IPS DF 4.7 (cell line): Measurements from ENCODE around the gene KXD1.
"Not testable (repeated sequence)": the region's sequence is repeated elsewhere in the genome, so short reads cannot be mapped to it uniquely, and the experiment has no call there.

ENCODE experiments used
- DNase-seq: peaks from one replicate; pipeline ENCODE4 v3.0.0-alpha.2; 2013; ENCODE audit warnings: low spot score; ENCODE audit errors: extremely low read depth

The KXD1 gene

DNA sequence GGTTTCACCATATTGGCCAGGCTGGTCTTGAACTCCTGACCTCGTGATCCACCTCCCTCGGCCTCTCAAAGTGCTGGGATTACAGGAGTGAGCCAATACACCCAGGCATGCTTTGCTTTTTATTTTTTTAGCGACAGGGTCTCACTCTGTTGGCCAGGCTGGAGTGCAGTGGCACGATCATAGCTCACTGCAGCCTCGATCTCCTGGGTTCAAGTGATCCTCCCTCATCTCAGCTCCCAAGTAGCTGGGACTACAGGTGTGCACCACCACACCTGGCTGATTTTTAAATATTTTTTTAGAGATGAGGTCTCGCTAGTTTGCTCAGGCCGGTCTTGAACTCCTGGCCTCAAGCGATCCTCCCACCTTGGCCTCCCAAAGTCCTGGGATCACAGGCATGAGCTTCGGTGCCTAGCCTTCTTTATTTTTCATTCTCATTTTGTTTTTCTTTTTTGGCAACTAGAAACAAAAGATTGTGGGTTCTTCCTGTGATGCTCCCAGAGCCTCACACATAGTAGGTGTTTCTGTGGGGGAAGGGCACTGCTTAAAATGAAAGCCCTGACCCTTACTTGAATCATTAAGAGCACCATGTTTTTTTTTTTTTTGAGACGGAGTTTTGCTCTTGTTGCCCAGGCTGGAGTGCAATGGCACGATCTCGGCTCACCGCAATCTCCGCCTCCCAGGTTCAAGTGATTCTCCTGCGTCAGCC, 43.2 kb downstream of the KXD1 start:
- not testable (repeated sequence) for DNase-seq

DNA sequence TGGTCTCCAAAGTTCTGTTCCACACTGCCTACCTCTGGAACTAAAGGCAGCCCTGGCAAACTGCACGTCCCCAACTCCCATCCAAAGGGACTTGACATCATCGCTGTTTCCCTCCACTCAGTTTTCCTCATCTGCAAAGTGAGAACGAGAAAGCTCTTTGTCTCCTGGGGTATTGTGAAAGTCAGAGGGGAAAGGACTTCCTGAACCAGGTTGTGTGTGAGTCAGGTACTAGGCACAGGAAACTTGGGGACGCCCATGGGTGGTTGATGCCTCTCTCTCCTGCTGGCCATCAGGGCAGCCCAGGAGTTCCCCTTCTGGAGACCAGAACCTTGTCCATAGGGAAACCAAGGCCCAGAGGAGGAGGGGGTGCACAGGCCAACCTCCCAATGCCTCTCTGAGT, 44.2 kb downstream of the KXD1 start:
- no peak for DNase-seq

DNA sequence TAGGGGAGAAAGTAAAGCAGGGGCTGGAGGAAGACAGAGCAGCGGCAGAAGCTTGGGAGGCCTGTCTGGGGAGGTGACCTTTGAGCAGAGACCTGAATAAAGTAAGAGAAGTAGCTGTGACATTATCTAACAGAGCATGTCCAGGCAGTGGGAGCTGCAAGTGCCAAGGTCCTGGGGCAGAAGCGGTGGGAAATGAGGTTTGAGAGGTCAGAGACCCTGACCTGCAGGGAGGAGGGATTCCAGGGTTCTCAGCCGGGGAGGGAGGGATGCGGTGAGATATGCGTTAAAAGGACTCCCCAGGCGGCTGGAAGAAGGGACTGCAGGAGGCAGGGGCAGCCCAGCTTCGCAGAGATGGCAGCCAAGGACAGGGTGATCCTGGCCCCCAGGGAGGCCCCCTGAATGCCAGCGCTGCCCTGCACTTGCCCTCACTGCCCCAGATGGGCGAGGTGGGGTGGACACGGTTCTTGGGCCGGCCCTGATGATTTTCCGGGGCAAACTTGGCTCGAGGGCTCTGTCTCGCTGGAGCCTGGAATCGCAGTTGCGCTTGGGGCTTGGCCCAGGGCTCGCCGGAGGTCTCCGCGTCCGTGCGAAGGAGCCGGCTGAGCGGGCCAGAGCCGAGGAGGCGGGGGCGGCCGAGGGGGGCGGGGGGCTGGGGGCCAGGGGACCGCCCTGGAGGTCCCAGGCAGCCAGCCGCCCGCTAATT, 45.7 kb downstream of the KXD1 start:
- no peak for DNase-seq

DNA sequence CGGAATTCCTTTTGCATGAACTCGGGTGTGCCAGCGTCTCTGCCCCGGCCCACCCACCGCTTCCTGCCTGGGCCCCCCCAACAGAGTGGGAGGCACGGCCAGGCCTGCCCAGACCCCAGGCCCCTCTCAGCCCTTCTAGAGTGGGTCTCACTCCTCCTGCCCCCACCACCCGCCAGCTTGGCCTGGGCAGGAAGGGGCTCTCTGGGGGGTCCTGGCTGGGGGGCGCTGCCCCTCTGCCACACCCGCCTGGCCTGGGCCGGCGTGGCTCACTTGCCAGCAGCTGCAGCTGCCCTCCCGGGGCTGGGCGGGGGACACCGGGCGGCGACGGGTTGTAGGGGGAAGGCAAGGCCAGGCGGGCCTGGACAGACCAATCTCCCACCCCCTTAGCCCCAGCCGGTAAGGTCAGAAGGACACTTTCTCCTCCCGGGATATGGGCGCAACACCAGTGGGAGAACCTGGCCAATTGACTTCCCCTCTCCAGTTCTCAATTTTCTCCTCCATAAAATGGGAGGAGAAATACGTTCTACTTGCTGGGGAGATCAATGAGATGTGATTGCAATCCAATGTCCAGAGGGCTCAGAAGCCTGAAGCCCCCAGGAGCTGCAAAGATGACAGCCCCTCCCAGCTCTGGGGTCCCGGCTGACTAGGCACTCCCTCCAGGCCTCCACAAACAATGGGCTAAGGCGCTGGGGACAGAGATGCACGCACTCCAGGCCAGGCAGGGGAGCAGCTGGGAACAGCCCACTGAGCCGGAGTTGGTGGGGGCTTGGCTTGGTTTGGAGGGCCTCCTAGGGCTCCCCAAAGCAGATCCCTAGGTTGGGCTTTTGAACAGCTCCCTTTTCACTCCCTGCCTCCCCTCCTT, 46.5 kb downstream of the KXD1 start:
- DNase-seq = no peak

DNA sequence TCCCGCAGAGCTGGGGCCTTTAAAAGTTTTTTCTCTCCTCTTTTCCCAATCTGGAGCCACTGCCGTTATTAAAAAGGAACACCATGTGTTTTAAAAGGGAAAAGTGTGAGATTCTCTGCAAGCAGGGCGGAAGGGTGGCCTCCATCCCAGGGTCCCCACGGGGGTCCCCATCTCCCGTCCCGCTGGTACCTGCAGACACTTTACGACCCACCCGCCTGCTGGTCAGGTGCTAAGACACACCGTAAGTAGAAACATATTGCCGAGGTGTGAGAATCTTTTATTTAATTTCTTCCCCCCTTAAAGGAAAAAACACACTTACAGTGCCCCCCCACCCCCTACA, 47.1 kb downstream of the KXD1 start:
- no peak for DNase-seq

DNA sequence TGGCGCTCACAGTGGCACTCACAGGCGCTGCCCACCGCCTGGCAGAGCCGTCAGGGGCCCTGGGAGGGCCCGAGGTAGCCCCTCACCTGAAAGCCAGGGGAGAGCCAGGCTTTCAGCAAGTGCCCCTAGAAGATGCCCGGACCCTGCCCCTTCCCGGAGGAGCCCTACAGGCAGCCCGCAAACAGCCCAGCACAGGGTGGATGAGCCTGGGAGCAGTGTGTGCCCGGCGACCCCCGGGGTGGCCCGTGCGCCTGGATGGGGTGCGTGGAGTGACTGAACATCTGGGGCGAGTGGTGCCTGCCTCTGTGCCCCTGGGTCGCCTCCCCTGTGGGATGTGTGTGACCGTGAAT, 47.5 kb downstream of the KXD1 start:
- no peak for DNase-seq

DNA sequence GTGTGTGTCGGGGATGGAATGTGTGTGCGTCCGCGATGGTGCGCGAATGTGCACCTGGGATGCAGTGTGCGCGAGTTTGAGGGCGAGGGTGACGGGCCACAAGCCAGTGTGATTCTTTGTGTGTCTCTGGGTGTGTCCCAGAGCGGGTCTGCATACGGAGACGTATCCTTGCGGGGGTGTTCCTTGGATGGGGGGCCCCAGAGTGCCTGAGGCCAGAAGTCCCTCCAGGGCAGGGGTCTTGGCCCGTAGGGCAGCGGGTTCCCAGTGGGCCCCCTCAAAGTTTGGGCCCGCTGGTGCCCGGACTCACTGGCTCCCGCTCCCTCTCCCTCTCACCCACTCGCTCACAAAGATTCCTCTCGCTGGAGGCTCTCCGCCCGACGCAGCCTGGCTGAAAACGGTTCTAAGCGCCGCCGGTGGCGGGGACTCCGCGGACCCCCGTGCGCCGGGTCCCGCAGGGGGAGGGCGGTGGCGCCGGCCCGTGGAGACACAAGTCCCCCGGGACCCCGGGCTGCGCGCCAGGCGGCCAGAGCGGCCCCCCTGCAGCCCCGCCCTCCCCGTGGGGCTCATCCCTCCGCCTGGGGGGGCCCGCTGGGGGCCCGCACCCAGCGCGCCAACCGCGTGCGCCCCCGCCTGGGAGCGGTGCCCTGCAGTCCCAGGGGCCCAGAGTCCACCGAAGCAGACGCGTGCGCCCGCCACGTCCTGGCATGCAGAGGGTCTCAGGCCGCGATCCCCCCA, 48.0 kb downstream of the KXD1 start:
- no peak for DNase-seq

DNA sequence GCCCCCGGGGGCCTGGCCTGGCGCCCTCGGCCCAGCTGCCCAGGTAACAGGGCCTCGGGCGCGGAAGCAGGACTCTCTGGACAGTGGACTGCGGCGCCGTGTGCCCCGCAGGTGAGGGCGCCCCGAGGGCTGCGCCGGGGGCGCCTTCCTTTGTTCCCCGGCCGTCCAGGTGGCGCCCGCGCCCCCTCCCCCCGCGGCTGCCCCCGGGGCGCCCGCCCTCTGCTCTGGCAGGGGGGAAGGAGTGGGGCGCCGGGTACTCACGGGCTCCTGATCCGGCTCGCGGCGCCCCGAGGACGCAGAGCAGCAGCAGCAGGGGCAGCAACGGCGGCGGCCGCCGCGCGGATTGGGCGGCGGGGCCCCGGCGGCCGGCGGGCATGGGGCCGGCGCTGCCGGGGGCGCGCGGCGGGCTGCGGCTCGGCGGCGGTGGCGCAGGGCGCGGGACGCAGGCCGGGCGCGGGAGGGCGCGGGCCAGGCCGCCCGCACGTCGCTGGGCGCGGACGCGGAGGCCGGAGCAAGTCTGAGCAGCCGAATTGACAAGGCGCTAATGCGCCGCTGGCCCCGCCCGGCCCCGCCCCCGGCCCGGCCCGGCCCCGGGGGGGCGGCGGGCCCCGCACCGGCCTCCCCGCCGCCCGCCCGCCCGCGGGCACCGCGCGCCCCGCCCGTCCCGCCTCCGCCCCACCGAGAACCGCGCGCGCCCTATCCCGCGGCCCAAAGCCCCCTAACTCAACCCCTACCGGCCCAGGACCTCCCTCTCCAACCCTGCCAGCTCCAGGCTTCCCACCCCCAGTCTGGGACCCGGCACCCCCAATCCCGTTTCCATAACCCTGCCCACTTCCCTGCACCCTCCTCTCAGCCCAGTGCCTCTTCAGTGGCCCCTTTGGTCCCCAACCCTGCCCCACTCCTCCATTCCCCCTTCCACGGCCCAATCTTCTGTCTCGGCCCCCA, 48.9 kb downstream of the KXD1 start, which contains the start of gene CRLF1:
CRLF1 (minus strand) TSS at position 519 of the 945 bp plus-strand sequence; CDS start at position 376, 143 bp downstream.
- DNase-seq = no peak

DNA sequence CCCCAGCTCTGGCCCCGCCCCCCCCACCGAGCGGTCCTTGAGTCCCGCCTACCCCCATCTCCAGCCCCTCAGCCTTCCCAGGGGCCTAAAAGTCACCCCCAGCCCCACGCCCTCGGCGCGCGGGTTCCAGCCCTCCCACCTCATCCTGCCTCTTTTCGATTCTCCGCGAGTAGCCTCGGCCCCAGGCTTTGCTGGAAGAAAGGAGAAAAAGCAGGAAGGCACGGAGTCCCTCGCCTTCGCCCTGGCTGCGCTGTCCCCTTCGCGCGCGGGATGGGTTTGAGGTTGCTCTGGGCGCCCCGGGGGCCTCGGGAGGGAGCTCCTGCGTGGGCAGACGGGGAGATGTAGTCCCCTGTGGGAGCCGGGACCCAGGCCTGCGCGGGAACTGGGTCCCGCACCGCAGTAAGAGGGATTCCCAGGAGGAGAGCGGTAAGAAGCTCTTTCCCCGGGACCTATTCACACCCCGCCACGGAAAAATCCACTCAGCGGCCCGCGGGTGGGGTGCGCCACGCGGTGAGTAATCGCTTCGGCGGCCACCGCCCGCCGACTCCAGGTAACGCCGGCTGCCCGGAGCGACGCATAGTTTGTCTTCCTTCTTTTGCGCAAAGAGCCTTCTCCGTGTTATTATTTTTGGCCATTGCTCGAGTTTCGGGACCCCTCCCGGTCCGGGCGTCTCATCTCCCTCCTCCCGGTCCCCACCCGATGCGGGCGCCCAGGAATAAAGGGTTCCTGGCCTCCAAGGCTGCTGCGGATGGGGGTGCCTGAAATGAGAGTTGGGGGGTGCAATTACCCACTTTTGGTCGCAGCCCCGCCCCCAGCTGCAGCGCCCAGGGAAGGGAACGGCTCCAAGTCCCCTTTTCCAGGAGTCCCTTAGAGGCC, 49.8 kb downstream of the KXD1 start:
- DNase-seq = no peak

DNA sequence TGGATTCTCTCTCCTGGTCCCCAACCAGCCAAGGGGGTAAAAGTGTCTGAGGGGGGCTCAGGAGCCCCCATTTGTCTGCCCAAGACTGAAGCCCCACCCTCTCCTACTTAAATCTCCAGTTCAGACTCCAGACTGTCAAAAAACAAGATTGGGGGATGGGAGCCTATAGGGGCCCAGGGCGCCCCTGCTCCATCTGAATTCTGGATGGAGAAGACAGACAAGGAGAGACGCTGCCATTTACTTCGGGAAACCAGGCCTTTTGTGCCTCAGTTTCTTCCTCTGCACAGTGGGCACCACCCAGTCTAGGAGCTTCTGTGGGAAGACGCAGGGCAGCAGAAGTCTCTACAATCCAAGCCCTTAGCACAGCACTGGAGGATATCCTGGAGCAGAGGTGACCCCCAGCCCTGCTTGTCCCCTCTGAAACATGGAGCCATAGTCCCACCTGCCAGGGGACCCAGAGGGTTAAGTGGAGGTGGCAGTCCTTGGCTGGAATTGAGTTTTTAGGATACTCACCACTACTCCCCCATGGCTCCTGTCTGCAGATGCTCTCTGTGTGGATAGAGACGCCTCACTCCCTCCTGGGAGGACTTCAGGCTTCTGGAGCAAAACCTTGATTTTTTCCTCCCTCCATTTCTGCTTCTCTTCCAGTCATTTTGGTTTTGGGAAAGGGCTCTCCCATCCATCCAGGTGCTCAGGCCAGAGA, 50.6 kb downstream of the KXD1 start:
- DNase-seq = no peak

DNA sequence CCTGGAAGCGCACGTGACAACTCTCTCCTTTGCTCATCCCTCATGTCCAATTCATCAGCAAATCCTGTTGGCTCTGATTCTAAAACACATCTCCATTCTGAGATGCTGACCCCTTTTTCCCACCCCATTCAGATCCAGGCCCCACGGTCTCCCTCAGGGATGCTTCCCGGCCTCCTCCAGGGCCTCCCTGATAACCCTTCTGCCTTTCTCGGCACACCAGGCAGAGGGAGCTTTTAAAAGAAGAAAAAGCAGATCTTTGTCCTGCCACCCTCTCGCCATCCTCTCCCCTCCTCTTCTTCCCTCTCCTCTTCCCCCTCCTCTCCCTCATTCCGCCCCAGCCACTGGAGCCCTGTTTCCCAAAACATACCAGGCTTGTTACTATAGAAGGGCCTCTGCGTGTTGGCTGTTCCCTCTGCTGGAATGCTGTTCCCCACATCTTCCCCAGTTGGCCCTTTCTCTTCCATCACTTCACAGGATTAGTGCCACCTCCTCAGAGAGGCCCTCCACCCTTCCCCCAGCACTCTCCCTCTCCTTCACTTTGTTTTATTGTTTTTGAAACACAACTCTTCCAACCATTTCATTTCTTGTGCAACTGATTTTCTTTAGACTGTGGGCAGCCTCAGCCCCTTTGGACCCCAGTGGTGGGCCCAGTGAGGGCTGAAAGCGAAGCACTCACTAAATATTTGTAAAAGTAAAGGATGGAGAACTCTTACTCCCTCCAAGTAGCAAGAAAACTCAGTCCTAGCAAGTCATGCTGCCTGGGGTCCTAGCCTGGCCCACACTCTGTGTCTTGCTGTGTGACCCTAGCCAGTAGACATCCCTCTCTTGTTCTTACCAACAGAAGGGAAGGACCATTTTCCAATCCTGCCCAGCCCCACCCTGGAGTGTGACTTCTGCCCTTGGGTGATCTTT, 51.4 kb downstream of the KXD1 start:
- DNase-seq = no peak

DNA sequence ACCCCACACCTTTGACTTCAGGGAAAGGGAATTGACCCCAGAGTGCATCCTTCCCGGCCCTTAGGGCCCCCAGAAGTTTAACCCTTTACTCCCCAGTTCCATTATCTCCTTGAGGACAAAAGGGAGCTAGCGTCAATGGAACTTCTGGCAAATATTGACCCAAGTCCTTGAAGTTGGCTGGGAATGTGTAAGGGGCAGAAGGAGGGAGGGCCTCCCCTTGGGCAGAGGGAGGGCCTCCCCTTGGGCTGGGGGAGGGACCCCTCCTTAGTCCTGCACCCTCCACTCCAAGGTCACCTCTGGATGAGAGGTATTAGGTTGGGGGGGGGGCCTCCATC, 52.0 kb downstream of the KXD1 start:
- no peak for DNase-seq

DNA sequence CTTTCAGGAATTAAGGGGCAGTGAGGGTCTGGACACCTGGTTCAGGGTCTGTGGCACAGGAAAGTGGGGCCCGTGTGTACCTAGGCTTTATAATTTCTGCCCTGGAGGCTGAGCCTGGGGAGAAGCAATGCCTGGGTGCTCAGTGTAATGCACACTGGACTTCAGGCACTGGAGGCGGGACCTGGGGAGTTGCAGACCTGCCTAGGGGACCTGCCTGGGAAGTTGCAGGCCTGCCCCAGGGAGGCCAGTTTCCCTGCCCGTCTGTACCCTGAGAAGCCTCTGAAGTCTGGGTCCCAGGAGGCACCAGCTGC, 52.5 kb downstream of the KXD1 start:
- no peak for DNase-seq

DNA sequence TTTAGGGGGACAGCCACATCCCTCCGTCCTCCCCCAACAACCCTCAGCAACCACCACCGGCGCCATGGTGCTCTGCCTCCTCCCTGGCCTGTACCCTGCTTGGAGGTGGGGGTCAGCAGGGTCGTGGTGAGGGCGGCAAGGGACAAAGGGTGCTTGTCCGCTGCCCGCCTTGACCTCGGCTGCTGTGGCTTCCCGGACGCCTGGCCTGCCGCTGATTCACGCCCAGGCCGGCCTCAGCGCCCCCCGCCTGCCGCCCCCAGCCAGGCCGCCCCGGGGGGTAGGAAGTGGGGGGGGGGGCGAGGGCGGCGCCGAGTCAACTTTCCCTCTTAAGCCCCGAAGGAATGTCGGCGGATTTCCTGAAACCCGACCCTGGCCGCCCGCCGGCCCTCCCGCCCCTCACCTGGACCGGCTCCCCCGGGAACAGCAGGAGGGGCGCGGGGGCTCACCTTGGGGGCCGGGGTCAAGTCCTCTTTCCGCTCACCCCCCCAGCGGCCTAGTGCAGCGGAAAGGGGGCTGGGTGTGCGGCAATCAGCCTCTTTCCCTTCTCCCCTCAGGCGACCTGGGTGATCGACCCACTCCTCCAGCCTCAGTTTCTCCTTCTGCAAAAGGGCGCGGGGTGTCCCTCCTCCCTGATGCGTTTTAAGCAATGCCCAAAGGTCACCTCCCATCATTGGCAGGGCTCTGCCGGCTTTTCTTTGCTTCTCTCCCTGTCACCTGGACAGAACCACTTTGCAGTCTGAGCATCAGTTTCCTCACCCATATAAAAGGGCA, 53.1 kb downstream of the KXD1 start:
- DNase-seq = no peak

DNA sequence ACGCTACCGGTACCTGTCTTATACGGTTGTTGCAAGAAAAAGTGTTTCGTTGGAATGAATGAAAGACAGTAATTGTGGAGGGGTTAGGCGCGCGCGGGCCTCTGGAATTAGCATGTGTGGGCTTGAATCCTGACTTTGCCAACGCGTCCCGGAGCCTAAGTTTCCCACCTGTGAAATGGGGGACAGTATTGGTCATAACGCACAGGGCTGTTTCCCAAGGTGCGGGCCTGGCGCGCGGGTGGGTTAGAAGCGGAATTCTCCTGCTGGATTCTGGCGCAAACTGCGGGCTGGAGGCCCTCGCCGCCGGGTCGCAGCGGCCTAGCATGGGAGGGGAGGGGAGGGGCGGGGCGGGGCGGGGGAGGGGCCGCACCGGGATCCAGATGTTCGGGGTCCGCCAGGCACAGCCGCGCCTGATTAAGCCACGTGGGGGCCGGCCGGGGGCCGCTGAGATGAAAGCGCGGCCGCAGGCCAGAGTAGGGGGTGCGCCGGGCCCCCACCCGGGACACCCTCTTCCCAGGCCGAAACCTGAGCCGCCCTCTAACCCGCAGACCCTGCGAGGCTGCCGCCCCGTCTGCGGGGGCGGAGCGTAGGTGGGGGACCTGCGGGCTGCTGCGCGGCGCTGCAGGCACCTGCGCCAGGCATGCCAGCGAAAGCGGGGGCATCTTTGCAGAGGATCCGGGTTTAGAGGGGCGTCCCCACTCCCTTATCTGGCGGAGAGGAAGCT, 53.8 kb downstream of the KXD1 start:
- no peak for DNase-seq

DNA sequence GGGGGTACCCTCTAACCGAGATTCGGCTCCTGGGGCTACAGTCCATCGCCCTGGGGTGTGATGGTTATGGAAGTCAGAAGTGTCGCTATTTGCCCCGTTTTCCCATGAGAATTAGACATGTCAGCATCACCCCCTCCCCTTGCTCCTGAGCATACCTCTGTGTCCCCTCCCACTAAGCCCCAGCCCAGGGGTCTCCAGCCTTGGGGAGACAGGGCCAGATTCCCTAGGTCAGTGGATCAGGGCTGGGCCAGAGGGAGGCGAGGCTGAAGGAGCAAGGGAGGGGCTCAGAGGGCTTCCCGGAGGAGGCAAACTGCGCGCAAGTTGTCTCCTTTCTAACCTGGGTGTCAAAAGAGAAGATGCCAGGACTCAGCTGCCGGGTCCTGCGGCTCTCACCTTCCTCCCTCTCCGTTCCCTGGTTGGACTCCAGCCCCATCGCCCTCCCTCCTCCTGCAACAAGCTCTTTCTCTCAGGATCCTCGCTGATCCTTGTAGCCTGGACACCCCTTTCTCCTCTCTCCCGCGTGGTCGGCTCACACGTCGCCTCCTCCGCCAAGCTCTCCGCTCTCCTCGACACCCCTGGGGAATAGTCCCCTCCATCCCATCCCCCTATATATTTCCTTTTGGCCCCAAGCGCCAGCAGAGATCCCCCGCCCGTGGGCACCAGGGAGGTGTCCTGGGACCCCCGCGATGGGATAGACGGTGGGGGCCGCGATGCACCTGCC, 54.5 kb downstream of the KXD1 start:
- DNase-seq = no peak
